ENCODE measurements around the gene AGPAT3. TPM values are rescaled to one million over a fixed set of nuclear protein-coding genes. Genes with fewer than 3 reads are reported as not detected.

Gene AGPAT3
- total RNA-seq, 1 donor from 2014 or later, result 57.7 TPM

GRCh38 chr21:43926196-43926595, 61.2 kb downstream of the AGPAT3 start:
- no peaks in the 10 kb centered on the region for H3K9me3 Mint-ChIP-seq
- H3K4me1 Mint-ChIP-seq, result peaks cover 20% of the 10 kb centered on the region
- no peak for TF ChIP-seq CTCF (IDR thresholded peaks at IDR 0.05)
- intact Hi-C loops (cut with micrococcal nuclease), result no loop called here
- peaks cover 24% of the 10 kb centered on the region for H3K36me3 Mint-ChIP-seq (ENCODE audit: low read depth)
- ATAC-seq (ENCODE audit: low read depth) (no peak), DNase-seq (no peak)
- CTCF ChIA-PET, result no interaction called here
- no peak overlapping the region for H3K4me3 Mint-ChIP-seq
- H3K27ac Mint-ChIP-seq, result no peak overlapping the region
- H3K27me3 Mint-ChIP-seq, result no peaks in the 10 kb centered on the region
- POLR2A ChIA-PET, result no interaction called here

- Mint-ChIP-seq H3K27me3 (no peaks in the 10 kb centered on the region), H3K36me3 (ENCODE audit: low read depth) (peaks cover 24% of the 10 kb centered on the region), H3K4me3 (no peak overlapping the region), H3K27ac (no peak overlapping the region), H3K4me1 (peaks cover 12% of the 10 kb centered on the region), H3K9me3 (no peaks in the 10 kb centered on the region)
- ChIA-PET CTCF (interaction anchor here (1.1 kb wide), 1 partner anchor 11 kb away, joined by 4 read pairs; no protein-coding TSS in a partner anchor), POLR2A (no interaction called here)
- no peak for TF ChIP-seq CTCF (IDR thresholded peaks at IDR 0.05)
- intact Hi-C loops (cut with micrococcal nuclease), result no loop called here
- DNase-seq (no peak), ATAC-seq (ENCODE audit: low read depth) (no peak)
Measured at GRCh38 chr21:43927591-43928221, 62.7 kb downstream of the AGPAT3 start.

GRCh38 chr21:43928222-43929125, 63.5 kb downstream of the AGPAT3 start:
- Mint-ChIP-seq H3K9me3 (no peaks in the 10 kb centered on the region), H3K36me3 (ENCODE audit: low read depth) (peaks cover 24% of the 10 kb centered on the region), H3K4me3 (no peak overlapping the region), H3K4me1 (peaks cover 12% of the 10 kb centered on the region), H3K27me3 (no peaks in the 10 kb centered on the region), H3K27ac (no peak overlapping the region)
- DNase-seq (no peak), ATAC-seq (ENCODE audit: low read depth) (no peak)
- intact Hi-C loops (cut with micrococcal nuclease), result no loop called here
- no peak for TF ChIP-seq CTCF (IDR thresholded peaks at IDR 0.05)
- ChIA-PET CTCF (interaction anchor here (1.1 kb wide), 1 partner anchor 10 kb away, joined by 4 read pairs; no protein-coding TSS in a partner anchor), POLR2A (interaction anchor here (0.5 kb wide), 1 partner anchor 62 kb away, joined by 3 read pairs; no protein-coding TSS in a partner anchor)

- intact Hi-C loops (cut with micrococcal nuclease), result no loop called here
Measured at GRCh38 chr21:43929217-43929971, 64.4 kb downstream of the AGPAT3 start.

More at GRCh38 chr21:43929217-43929971, 64.4 kb downstream of the AGPAT3 start:
- Mint-ChIP-seq H3K9me3 (no peaks in the 10 kb centered on the region), H3K27ac (no peak overlapping the region), H3K4me1 (peaks cover 12% of the 10 kb centered on the region), H3K36me3 (ENCODE audit: low read depth) (peaks cover 22% of the 10 kb centered on the region), H3K4me3 (no peak overlapping the region), H3K27me3 (no peaks in the 10 kb centered on the region)
- ATAC-seq (ENCODE audit: low read depth) (no peak), DNase-seq (no peak)
- POLR2A ChIA-PET, result interaction anchor here (0.5 kb wide), 1 partner anchor 63 kb away, joined by 3 read pairs; no protein-coding TSS in a partner anchor
- CTCF ChIA-PET, result interaction anchor here (1.1 kb wide), 1 partner anchor 9 kb away, joined by 4 read pairs; no protein-coding TSS in a partner anchor
- TF ChIP-seq CTCF (IDR thresholded peaks at IDR 0.05), result no peak

Data from activated B cell treated with CpG ODN at 0.5 μM for 24 hours (primary cell).